KOPT-K1 (cell line): Measurements from ENCODE around the gene ITM2B.

Experiments
- H3K27ac ChIP-seq: fragments of 200-600 bp; sonication (generic); 2 replicates; pipeline ENCODE4 v1.5.1; 2016; ENCODE audit warnings: antibody characterized with exemption, mild to moderate bottlenecking, low read depth, low read length; ENCODE audit not compliant: poor library complexity, severe bottlenecking
- H3K36me3 ChIP-seq: fragments of 200-600 bp; sonication (generic); 2 replicates; pipeline ENCODE4 v1.5.1; 2017; ENCODE audit warnings: antibody characterized with exemption, mild to moderate bottlenecking, low read length, moderate library complexity; ENCODE audit not compliant: insufficient read depth
- H3K9me3 ChIP-seq: fragments of 200-600 bp; sonication (generic); 2 replicates; pipeline ENCODE4 v1.5.1; 2017; ENCODE audit warnings: antibody characterized with exemption, low read length, mild to moderate bottlenecking; ENCODE audit not compliant: insufficient read depth, poor library complexity, severe bottlenecking

Gene ITM2B

GRCh38 chr13:48216204-48216711 is 16.7 kb upstream of the ITM2B start:
- Histone ChIP-seq H3K9me3 (peaks cover 9% of the 10 kb centered on the region), H3K36me3 (no peaks in the 10 kb centered on the region), H3K27ac (no peak overlapping the region)

- Histone ChIP-seq H3K9me3 (peaks cover 9% of the 10 kb centered on the region), H3K36me3 (no peaks in the 10 kb centered on the region), H3K27ac (peak overlapping the region; percentile 68)
These were observed 12.4 kb upstream of the ITM2B start for GRCh38 chr13:48220592-48220980.

- H3K27ac ChIP-seq, result peak overlapping the region; percentile 68
- H3K36me3 ChIP-seq, result no peaks in the 10 kb centered on the region
- H3K9me3 ChIP-seq, result peaks cover 8% of the 10 kb centered on the region
These were observed 11.9 kb upstream of the ITM2B start for GRCh38 chr13:48220981-48221685.

DNA sequence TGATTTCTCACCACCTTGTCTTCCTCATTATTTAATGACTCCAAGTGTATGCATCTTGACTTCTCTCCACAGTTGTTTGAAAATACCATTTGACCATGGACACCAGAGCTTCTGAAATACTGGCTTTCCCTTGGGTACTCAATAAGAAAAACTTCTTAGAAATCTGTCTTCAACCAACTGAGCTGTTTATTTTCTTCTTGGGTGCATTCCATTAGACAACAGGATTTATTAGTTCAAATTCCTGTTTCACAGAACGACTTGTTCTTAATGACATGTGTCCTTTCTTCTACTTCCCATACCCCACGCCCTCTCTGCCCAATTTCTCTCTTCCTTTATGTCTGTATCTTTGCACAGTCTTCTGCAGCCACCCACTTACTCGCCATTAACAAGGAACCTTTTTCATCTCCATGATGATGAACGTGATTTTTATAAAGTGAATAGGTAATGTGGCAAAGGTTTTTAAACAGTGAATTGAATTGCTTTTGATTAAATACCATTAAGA is 11.3 kb upstream of the ITM2B start:
- Histone ChIP-seq H3K27ac (peak overlapping the region; percentile 68), H3K9me3 (peaks cover 2% of the 10 kb centered on the region), H3K36me3 (no peaks in the 10 kb centered on the region)

DNA sequence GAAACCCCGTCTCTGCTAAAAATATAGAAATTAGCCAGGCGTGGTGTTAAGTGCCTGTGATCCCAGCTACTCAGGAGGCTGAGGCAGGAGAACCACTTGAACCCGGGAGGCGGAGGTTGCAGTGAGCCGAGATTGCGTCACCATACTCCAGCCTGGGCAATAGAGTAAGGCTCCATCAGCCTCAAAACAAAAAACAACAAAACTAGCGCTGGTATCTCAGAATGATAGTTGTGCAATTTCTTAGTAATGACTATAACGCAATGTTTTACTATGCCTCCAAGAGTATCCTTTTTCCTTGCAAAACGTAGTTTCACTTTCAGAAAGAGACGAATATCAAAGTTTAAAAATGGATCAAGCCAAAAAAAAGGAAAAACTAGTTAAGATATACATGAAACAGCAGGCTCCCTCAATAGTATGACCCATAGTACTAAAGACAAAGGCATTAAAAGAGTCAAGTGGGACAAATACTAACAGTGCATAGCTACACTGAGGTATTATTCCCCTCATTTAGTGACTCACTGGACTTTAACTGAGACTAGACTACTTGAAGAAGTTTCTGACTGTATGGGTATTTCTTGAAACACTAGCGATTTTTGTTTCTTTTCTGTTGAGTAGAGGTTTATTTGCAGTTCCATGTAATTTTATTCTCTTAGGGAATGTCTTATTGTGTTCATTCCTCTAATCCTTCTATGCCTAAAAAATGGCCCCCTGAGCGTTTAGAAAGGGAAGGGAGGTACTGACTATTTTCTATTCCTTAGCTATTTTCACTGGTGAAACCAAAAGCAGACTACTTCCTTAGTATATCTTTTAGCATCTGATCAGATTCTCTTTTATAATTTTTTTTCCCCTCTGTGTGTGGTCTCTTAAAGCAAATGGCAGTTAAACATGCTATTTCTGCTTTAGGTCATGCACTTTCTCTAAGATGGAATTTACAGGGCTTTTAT is 10.4 kb upstream of the ITM2B start:
- peak overlapping the region; percentile 68 for H3K27ac ChIP-seq
- no peaks in the 10 kb centered on the region for H3K36me3 ChIP-seq
- H3K9me3 ChIP-seq, result no peaks in the 10 kb centered on the region

DNA sequence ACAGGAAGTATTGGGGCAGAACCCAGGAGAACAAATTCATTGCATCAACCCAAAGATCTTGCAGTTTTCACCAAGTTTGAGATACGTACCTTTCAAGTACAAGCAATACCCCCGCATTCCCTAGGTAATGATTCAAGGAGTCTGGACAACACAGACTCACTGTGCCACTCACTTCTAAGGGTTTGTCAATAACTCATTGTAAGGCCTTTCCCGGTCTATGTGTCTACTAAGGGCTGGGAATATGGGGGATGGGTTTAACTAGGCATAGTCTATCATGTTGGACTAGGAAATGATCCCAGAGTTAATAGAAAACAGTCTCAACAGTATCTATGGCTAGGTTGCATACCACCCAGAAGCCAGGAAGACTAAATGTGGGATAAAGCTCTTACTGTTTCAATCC is 8.3 kb upstream of the ITM2B start:
- Histone ChIP-seq H3K9me3 (no peaks in the 10 kb centered on the region), H3K27ac (no peak overlapping the region), H3K36me3 (no peaks in the 10 kb centered on the region)

DNA sequence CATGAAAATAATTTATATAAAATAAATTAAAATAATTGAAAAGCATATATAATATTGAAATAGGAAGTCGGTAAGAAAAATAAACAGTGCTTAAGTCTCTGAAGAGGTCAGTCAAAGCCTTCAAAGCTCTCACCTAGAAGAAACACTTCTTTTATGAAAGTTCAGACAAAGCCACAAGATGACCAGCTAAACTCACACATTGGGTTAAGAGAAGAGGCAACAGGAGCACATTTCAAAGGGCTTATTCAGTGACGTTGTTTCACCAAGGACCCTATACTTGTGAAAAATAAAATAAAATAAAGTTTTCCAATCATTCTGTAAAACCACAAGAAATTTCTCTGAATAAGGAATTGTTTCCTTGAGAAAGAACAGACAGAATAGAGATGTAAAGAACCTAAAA is 2.5 kb upstream of the ITM2B start:
- Histone ChIP-seq H3K27ac (no peak overlapping the region), H3K9me3 (no peaks in the 10 kb centered on the region), H3K36me3 (peaks cover 10% of the 10 kb centered on the region)

GRCh38 chr13:48231080-48231479 is 1.9 kb upstream of the ITM2B start:
- Histone ChIP-seq H3K27ac (no peak overlapping the region), H3K36me3 (peaks cover 15% of the 10 kb centered on the region), H3K9me3 (no peaks in the 10 kb centered on the region)

DNA sequence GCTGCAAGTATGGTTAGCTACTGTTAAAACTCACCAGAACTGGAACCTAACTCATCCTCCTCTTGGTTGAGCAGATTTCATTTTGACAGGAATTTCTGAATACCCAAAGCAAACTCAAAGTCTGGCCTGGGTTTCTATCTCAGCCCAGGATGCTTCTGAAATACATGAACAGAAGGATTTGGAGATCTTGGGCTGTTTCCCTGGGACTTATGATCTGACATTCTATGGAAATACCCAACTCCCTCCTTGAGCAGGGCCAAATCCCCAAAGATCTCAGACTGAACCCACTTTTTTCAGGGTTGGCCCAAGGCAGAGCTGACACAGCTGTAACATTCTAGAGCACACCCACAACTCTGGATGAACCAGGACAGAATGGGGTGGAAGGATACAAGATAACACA is 1.1 kb upstream of the ITM2B start:
- H3K27ac ChIP-seq, result no peak overlapping the region
- H3K36me3 ChIP-seq, result peaks cover 24% of the 10 kb centered on the region
- no peaks in the 10 kb centered on the region for H3K9me3 ChIP-seq

GRCh38 chr13:48232420-48233045 is 473 bp upstream of the ITM2B start:
- peak overlapping the region; percentile 94 for H3K27ac ChIP-seq
- H3K9me3 ChIP-seq, result no peaks in the 10 kb centered on the region

DNA sequence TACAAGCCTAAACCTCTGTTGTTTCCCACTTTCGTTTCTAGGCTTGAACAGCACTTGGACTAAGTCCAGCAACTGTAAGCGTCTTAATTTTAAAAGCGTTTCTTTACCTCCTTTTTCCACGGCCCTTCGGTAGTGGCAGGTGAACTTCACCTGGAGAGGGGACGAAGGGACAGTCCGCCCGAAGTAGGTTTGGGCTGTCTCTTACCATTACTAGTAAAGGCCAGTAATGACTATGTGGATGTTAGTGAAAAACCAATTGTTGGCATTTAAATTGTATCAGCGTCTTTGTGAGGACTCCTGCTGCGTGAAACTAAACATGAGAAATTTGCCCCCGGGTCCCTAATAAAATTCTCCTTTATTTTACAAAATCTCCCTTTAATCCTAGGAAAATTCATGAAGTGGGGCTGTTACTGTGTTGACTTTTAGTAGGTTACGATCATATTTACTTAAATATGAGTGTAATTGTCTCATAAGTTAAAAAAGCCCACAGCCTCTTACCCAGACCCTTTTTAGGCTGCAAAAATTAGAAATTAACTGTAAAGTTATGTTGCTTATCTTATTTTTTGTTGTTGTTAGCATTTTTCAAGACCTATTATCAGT is 983 bp downstream of the ITM2B start:
- Histone ChIP-seq H3K27ac (peak overlapping the region; percentile 94), H3K36me3 (peaks cover 43% of the 10 kb centered on the region), H3K9me3 (no peaks in the 10 kb centered on the region)

More at GRCh38 chr13:48232420-48233045, 473 bp upstream of the ITM2B start:
- H3K36me3 ChIP-seq, result peaks cover 30% of the 10 kb centered on the region

GRCh38 chr13:48234566-48235340 is 1.7 kb downstream of the ITM2B start:
- H3K9me3 ChIP-seq, result no peaks in the 10 kb centered on the region
- H3K27ac ChIP-seq, result peak overlapping the region; percentile 94
- peaks cover 50% of the 10 kb centered on the region for H3K36me3 ChIP-seq

- H3K27ac ChIP-seq, result peak overlapping the region; percentile 94
- peaks cover 58% of the 10 kb centered on the region for H3K36me3 ChIP-seq
- H3K9me3 ChIP-seq, result no peaks in the 10 kb centered on the region
These were observed 2.5 kb downstream of the ITM2B start for GRCh38 chr13:48235341-48236135.
